Measurements from ENCODE around the gene TNFRSF12A. TPM values are rescaled to one million over a fixed set of nuclear protein-coding genes. Genes with fewer than 3 reads are reported as not detected.

The TNFRSF12A gene
- total RNA-seq, 4 donors from 2014 or later: 4.1 to 56.4 (median 39.8) TPM

- TF ChIP-seq POLR2A (IDR thresholded peaks at IDR 0.05) (no peak), CTCF (IDR thresholded peaks at IDR 0.05) (no peak)
- Histone ChIP-seq H3K27ac (peak overlapping the region; percentile 75 to 92 (median 85)), H3K9me3 (no peaks in the 10 kb centered on the region), H3K36me3 (no peaks in the 10 kb centered on the region), H3K27me3 (no peaks in the 10 kb centered on the region), H3K4me3 (peak overlapping the region; percentile 80 to 96 (median 88)), H3K4me1 (peaks cover 9 to 32% (median 16%) of the 10 kb centered on the region in 4 donors)
- no peak for DNase-seq
These were observed 39.6 kb downstream of the TNFRSF12A start for GRCh38 chr16:3059723-3060242.

- Histone ChIP-seq H3K36me3 (no peaks in the 10 kb centered on the region), H3K27ac (no peak overlapping the region), H3K4me1 (peaks cover 9 to 34% (median 13%) of the 10 kb centered on the region in 4 donors), H3K9me3 (no peaks in the 10 kb centered on the region), H3K4me3 (no peak overlapping the region), H3K27me3 (no peaks in the 10 kb centered on the region)
- TF ChIP-seq POLR2A (IDR thresholded peaks at IDR 0.05) (no peak), CTCF (IDR thresholded peaks at IDR 0.05) (no peak)
- no peak for DNase-seq
These were observed 40.4 kb downstream of the TNFRSF12A start for GRCh38 chr16:3060339-3061127.

GRCh38 chr16:3062553-3062952 is 42.4 kb downstream of the TNFRSF12A start:
- DNase-seq: no peak
- peak overlapping the region in 1 of 4 donors; percentile 92 for H3K27ac ChIP-seq
- no peaks in the 10 kb centered on the region for H3K27me3 ChIP-seq
- no peak overlapping the region for H3K4me3 ChIP-seq
- no peak for TF ChIP-seq CTCF (IDR thresholded peaks at IDR 0.05)
- no peak for TF ChIP-seq POLR2A (IDR thresholded peaks at IDR 0.05)
- no peaks in the 10 kb centered on the region for H3K9me3 ChIP-seq
- H3K36me3 ChIP-seq: no peaks in the 10 kb centered on the region
- peaks cover 9 to 46% (median 13%) of the 10 kb centered on the region in 4 donors for H3K4me1 ChIP-seq

- peaks cover 6 to 33% (median 10%) of the 10 kb centered on the region in 4 donors for H3K4me1 ChIP-seq
- H3K27me3 ChIP-seq: no peaks in the 10 kb centered on the region
- no peaks in the 10 kb centered on the region for H3K9me3 ChIP-seq
- peak overlapping the region in 3 of 4 donors; percentile 5 to 92 (median 87) for H3K27ac ChIP-seq
- no peak for DNase-seq
- no peak overlapping the region for H3K4me3 ChIP-seq
- peaks cover 0 to 12% (median 0%) of the 10 kb centered on the region in 3 donors for H3K36me3 ChIP-seq
- TF ChIP-seq CTCF (IDR thresholded peaks at IDR 0.05) (no peak), POLR2A (IDR thresholded peaks at IDR 0.05) (no peak)
These were observed 43.6 kb downstream of the TNFRSF12A start for GRCh38 chr16:3063625-3064386.

- H3K4me1 ChIP-seq: peaks cover 0 to 28% (median 6%) of the 10 kb centered on the region in 4 donors
- H3K4me3 ChIP-seq: peak within 1 kb of the TSS; percentile 38 to 67 (median 58)
- H3K9me3 ChIP-seq: no peaks in the 10 kb centered on the region
- no peaks in the 10 kb centered on the region for H3K27me3 ChIP-seq
- H3K27ac ChIP-seq: peak within 1 kb of the TSS; percentile 79 to 92 (median 85)
- peak; percentile 78 to 83 for TF ChIP-seq POLR2A (IDR thresholded peaks at IDR 0.05)
- TF ChIP-seq CTCF (IDR thresholded peaks at IDR 0.05): no peak
- peaks cover 0 to 18% (median 0%) of the 10 kb centered on the region in 3 donors for H3K36me3 ChIP-seq
- DNase-seq: peak; percentile 65 to 91 (median 88)
These were observed 45.0 kb downstream of the TNFRSF12A start, which contains the start of gene IL32 for GRCh38 chr16:3065069-3065741. IL32 (plus strand) TSS chr16:3065640; CDS start chr16:3065812, 172 bp downstream.

Data from Peyer's patch (tissue), 4 donors.